AG04450 (cell line): Measurements from ENCODE around the gene CREB5. TPM values are rescaled to one million over a fixed set of nuclear protein-coding genes. Genes with fewer than 3 reads are reported as not detected.

Experiments used
- CTCF ChIA-PET: fragments of 300-600, 350-600 bp; formaldehyde crosslinking; extraction: SDS; loops from one replicate; lab custom pipeline; 2022; ENCODE audit warnings: antibody characterized with exemption, inconsistent platforms; lab: Charles Lee
- POLR2A ChIA-PET: fragments of 350-600 bp; formaldehyde crosslinking; extraction: SDS; loops from one replicate; lab custom pipeline; 2021; ENCODE audit warnings: antibody characterized with exemption, inconsistent platforms; lab: Yijun Ruan, JAX
- DNase-seq: peaks from one replicate; pipeline ENCODE4 v3.0.0-alpha.2; 2011; ENCODE audit warnings: low read depth, low spot score
- H3K27ac ChIP-seq: one replicate; pipeline ENCODE4 v1.5.1; 2012; ENCODE audit warnings: low read depth, low read length, control low read depth
- H3K27me3 ChIP-seq: one replicate; pipeline ENCODE4 v1.6.0; 2012; ENCODE audit warnings: low read length; ENCODE audit not compliant: control insufficient read depth, insufficient read depth
- H3K4me3 ChIP-seq: 2 replicates; pipeline ENCODE4 v1.5.1; 2011; ENCODE audit warnings: mild to moderate bottlenecking, low read depth, low read length, control low read depth
- H3K9me3 ChIP-seq: 2 replicates; pipeline ENCODE4 v1.5.1; 2012; ENCODE audit warnings: low read length; ENCODE audit not compliant: control insufficient read depth, insufficient read depth
- polyA plus RNA-seq: library from polyadenylated mRNA; depleted of rRNA; stranded (reverse); fragments of >200 nt; gene quantifications from 2 replicates; pipeline ENCODE4 v1.2.3, GENCODE V29; 2011
- TF ChIP-seq, protein P1 (sequence below): IDR thresholded peaks from 2 replicates; pipeline ENCODE4 v1.5.1; 2011; ENCODE audit warnings: low read depth, low read length, control low read depth, inconsistent platforms

Gene CREB5
- polyA plus RNA-seq, 1 experiment = 22.1 TPM

DNA sequence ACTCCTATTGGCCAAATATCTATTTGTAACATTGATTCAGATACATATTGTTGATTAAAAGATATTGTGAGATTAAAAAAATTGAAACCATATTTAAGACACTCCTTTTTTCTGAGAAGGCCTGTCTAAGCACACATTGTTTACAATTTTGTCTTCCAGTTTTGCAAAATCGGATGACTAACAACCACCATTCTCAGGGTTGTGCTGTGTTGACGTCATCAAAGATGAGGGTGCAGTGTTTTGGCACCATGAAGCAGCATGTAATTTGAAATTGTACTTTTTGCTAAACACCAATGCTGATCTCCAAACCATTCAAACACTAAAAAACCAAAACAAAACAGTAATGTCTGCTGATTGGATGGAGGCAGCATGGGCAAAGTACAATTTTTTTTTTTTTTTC, 7.4 kb downstream of the CREB5 start:
- no peaks in the 10 kb centered on the region for H3K9me3 ChIP-seq
- CTCF ChIA-PET = interaction anchor here (1.0 kb wide), 1 partner anchor 484 kb away, joined by 4 read pairs; no protein-coding TSS in a partner anchor
- POLR2A ChIA-PET = no interaction called here
- peak; percentile 84 for DNase-seq
- TF ChIP-seq, protein P1, sequence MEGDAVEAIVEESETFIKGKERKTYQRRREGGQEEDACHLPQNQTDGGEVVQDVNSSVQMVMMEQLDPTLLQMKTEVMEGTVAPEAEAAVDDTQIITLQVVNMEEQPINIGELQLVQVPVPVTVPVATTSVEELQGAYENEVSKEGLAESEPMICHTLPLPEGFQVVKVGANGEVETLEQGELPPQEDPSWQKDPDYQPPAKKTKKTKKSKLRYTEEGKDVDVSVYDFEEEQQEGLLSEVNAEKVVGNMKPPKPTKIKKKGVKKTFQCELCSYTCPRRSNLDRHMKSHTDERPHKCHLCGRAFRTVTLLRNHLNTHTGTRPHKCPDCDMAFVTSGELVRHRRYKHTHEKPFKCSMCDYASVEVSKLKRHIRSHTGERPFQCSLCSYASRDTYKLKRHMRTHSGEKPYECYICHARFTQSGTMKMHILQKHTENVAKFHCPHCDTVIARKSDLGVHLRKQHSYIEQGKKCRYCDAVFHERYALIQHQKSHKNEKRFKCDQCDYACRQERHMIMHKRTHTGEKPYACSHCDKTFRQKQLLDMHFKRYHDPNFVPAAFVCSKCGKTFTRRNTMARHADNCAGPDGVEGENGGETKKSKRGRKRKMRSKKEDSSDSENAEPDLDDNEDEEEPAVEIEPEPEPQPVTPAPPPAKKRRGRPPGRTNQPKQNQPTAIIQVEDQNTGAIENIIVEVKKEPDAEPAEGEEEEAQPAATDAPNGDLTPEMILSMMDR = no peak
- H3K27ac ChIP-seq = no peak overlapping the region
- H3K4me3 ChIP-seq = no peak overlapping the region
- no peaks in the 10 kb centered on the region for H3K27me3 ChIP-seq

DNA sequence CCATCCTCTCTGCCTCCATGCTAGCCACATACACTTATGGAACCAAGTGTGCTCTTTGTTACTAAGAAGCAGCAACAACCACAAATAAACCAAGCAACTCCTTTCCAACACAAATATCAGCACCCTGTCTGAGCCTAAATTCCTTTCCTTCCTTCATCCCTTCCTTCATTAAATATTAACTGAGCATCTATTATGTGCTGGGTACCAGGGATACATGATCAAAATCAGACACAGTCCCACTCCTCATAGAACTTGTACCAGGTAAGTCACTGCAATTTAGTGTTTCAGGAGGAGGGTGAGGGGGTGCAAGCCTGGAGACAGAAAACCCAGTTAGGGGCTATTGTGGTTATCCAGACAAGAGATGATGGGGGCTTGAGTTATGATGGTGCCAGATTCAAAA, 10.8 kb downstream of the CREB5 start:
- H3K9me3 ChIP-seq = no peaks in the 10 kb centered on the region
- no peaks in the 10 kb centered on the region for H3K27me3 ChIP-seq
- TF ChIP-seq, protein P1 = no peak
- DNase-seq = no peak
- CTCF ChIA-PET = no interaction called here
- POLR2A ChIA-PET = no interaction called here
- no peak overlapping the region for H3K4me3 ChIP-seq
- H3K27ac ChIP-seq = no peak overlapping the region

DNA sequence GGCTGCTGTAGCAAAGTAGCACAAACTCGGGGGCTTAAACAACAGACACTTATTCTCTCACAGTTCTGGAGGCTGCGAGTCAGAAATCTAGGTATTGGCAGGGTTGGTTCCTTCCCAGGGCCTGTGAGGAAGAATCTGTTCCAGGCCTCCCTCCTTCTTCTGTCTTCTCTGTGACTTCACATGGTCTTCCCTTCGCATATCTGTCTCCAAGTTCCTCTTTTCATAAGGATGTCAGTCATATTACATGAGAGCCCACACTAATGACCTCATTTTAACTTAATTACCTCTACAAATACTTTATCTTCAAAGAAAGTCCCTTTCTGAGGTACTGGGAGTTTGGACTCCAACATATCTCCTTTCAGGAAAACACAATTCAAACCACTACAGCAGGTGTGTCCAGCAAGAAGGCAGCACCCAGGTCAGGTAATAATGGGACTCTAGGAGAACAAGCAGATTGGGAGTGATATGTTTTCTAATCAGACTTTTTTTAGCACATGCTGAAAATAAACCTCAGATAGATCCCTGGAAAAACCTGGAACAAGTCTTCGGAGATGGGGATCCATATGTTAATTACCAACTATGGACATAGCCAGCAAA, 11.7 kb downstream of the CREB5 start:
- CTCF ChIA-PET = no interaction called here
- TF ChIP-seq, protein P1 = no peak
- no peaks in the 10 kb centered on the region for H3K27me3 ChIP-seq
- no peaks in the 10 kb centered on the region for H3K9me3 ChIP-seq
- H3K27ac ChIP-seq = no peak overlapping the region
- H3K4me3 ChIP-seq = no peak overlapping the region
- no peak for DNase-seq
- POLR2A ChIA-PET = no interaction called here

DNA sequence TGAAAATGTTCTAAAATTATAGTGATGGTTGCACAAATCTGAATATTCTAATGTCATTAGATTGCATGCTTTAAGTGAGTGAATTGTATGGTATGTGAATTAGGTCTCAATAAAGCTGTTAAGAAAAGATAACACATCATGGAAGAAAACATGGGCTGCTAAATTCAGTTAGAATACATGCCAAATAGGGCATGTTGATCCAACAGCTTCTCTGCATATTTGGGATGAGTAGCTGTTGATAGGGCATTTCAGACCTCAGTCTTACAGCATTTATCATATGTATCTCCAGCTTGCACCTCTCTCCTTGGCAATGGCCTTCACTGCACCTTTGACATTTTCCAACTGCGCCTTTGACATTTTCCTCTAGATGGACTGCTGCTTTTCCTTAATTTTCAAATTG, 13.2 kb downstream of the CREB5 start:
- no peak overlapping the region for H3K4me3 ChIP-seq
- POLR2A ChIA-PET = no interaction called here
- TF ChIP-seq, protein P1 = no peak
- no peaks in the 10 kb centered on the region for H3K27me3 ChIP-seq
- no peak for DNase-seq
- CTCF ChIA-PET = interaction anchor here (0.6 kb wide), 1 partner anchor 66 kb away, joined by 3 read pairs; no protein-coding TSS in a partner anchor
- H3K27ac ChIP-seq = no peak overlapping the region
- H3K9me3 ChIP-seq = no peaks in the 10 kb centered on the region

DNA sequence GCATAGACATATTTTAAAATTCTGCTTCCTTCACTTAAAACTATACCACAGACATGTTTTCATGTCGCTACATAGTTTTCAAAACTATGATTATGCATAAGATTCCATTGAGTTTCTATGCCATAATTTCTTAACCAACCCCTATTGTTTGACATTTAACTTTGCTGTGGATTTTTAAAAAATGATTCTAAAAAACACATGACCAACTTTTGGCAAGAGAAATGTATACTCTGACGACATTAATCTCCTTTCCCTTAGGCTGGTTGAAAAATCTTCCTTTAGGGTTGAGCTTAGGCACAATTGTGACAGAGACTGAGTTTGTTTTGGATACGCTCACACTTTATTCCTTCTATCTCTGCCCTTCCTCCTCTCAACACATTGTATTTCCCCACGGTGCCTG, 14.9 kb downstream of the CREB5 start:
- DNase-seq = no peak
- Histone ChIP-seq H3K27ac (no peak overlapping the region), H3K27me3 (no peaks in the 10 kb centered on the region), H3K4me3 (no peak overlapping the region), H3K9me3 (no peaks in the 10 kb centered on the region)
- CTCF ChIA-PET = interaction anchor here (0.6 to 0.7 kb wide), 2 partner anchors 38 to 1284 kb away, joined by 3 read pairs; no protein-coding TSS in a partner anchor
- POLR2A ChIA-PET = no interaction called here
- TF ChIP-seq, protein P1 = no peak
